ENCODE data around the gene CCNG2.

Gene CCNG2

DNA sequence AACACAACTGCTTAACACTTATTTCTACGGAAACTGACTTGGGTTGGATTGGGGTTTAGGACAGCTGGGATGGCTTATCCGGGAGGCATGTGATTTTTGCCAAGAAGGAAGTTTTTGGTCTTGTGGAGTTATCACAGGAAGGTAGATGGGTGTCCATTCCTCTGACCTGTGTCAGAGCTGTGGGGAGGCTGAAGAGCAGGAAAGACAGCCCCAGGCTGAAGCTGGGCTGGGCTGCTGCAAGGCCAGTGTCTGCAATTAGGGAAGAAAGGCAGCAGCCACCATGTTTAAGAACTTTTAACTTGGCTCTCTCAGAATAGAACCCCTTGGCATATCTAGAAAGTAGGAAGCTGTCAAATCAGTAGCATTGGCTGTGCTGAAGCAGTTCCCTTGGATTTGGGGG lies 42.3 kb downstream of the CCNG2 start:
- Histone ChIP-seq H4K91ac (ENCODE audit: low read depth, low read length) (no peak overlapping the region), H3K23ac (ENCODE audit: low read length) (no peak overlapping the region), H3K36me3 (ENCODE audit: control insufficient read depth in 1 of 2, insufficient read depth in 2 of 2, low read length in 2 of 2) (no peaks in the 10 kb centered on the region), H3K4me2 (ENCODE audit: low read length) (no peak overlapping the region), H3K14ac (ENCODE audit: low read length) (no peak overlapping the region), H3K9ac (ENCODE audit: low read length) (no peak overlapping the region), H3K18ac (ENCODE audit: low read length) (no peak overlapping the region), H3K4me1 (ENCODE audit: control insufficient read depth in 1 of 2, insufficient read depth in 2 of 2, low read length in 2 of 2) (peaks cover 6 to 13% of the 10 kb centered on the region in 2 experiments), H2BK12ac (ENCODE audit: low read length) (peak overlapping the region; percentile 2), H2AK5ac (ENCODE audit: low read length) (no peak overlapping the region), H4K8ac (ENCODE audit: low read depth, low read length) (no peak overlapping the region), H3K79me1 (ENCODE audit: low read length) (no peaks in the 10 kb centered on the region), H2BK120ac (ENCODE audit: insufficient read depth, low read length, poor library complexity) (no peak overlapping the region), H3K27ac (ENCODE audit: low read depth, low read length) (no peak overlapping the region), H4K12ac (ENCODE audit: low read depth, low read length) (no peak overlapping the region), H2AFZ (ENCODE audit: insufficient read depth, low read length, poor library complexity) (no peak overlapping the region), H3K4me3 (ENCODE audit: low read depth, low read length) (no peak overlapping the region), H3K4ac (ENCODE audit: low read depth, low read length) (no peak overlapping the region), H3K27me3 (ENCODE audit: insufficient read depth, low read length) (no peaks in the 10 kb centered on the region), H2BK5ac (ENCODE audit: low read depth, low read length, poor library complexity) (no peak overlapping the region), H3K79me2 (ENCODE audit: control insufficient read depth, insufficient read depth, low read length, poor library complexity) (no peaks in the 10 kb centered on the region), H3K9me3 (ENCODE audit: insufficient read depth, low read depth, low read length) (no peaks in the 10 kb centered on the region)
- DNase-seq = peak; percentile 81
- WGBS (ENCODE audit: extremely low coverage, insufficient coverage, insufficient read length) = no CpG with 5 or more reads among the region's 2 CpGs

DNA sequence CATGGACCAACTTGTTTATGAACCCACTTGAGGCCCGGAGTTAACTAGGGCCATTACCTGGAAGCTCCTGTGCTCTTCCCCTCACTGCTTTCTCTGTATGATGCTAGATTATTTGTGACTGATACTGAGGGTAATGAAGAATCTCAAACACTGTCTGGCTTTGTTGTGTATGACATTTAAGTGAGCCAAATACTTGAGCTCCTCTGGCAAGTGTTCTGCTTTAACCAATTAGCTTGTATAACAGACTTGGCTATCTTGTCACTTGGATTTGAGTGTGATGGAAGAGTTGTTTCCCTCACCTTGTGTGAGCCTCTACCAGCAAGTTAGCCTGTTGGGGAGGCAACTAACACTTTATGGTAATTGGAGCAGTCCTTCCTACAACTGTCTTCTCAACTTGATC lies 42.7 kb downstream of the CCNG2 start:
- no peaks in the 10 kb centered on the region for H3K79me2 ChIP-seq (ENCODE audit: control insufficient read depth, insufficient read depth, low read length, poor library complexity)
- no peak overlapping the region for H3K9ac ChIP-seq (ENCODE audit: low read length)
- no peak overlapping the region for H2BK12ac ChIP-seq (ENCODE audit: low read length)
- H2BK5ac ChIP-seq (ENCODE audit: low read depth, low read length, poor library complexity) = no peak overlapping the region
- no peak overlapping the region for H3K18ac ChIP-seq (ENCODE audit: low read length)
- H3K79me1 ChIP-seq (ENCODE audit: low read length) = no peaks in the 10 kb centered on the region
- H3K4me2 ChIP-seq (ENCODE audit: low read length) = no peak overlapping the region
- no peak overlapping the region for H4K8ac ChIP-seq (ENCODE audit: low read depth, low read length)
- no peaks in the 10 kb centered on the region for H3K9me3 ChIP-seq (ENCODE audit: insufficient read depth, low read depth, low read length)
- no peak overlapping the region for H2AK5ac ChIP-seq (ENCODE audit: low read length)
- WGBS (ENCODE audit: extremely low coverage, insufficient coverage, insufficient read length) = no CpG with 5 or more reads among the region's 1 CpG
- H3K4me1 ChIP-seq (ENCODE audit: control insufficient read depth in 1 of 2, insufficient read depth in 2 of 2, low read length in 2 of 2) = peaks cover 4 to 11% of the 10 kb centered on the region in 2 experiments
- H2AFZ ChIP-seq (ENCODE audit: insufficient read depth, low read length, poor library complexity) = no peak overlapping the region
- H3K27me3 ChIP-seq (ENCODE audit: insufficient read depth, low read length) = no peaks in the 10 kb centered on the region
- H3K23ac ChIP-seq (ENCODE audit: low read length) = no peak overlapping the region
- H3K36me3 ChIP-seq (ENCODE audit: control insufficient read depth in 1 of 2, insufficient read depth in 2 of 2, low read length in 2 of 2) = no peaks in the 10 kb centered on the region
- no peak overlapping the region for H3K14ac ChIP-seq (ENCODE audit: low read length)
- H3K4me3 ChIP-seq (ENCODE audit: low read depth, low read length) = no peak overlapping the region
- no peak overlapping the region for H2BK120ac ChIP-seq (ENCODE audit: insufficient read depth, low read length, poor library complexity)
- H3K4ac ChIP-seq (ENCODE audit: low read depth, low read length) = no peak overlapping the region
- no peak overlapping the region for H3K27ac ChIP-seq (ENCODE audit: low read depth, low read length)
- no peak for DNase-seq
- H4K91ac ChIP-seq (ENCODE audit: low read depth, low read length) = no peak overlapping the region
- H4K12ac ChIP-seq (ENCODE audit: low read depth, low read length) = no peak overlapping the region

DNA sequence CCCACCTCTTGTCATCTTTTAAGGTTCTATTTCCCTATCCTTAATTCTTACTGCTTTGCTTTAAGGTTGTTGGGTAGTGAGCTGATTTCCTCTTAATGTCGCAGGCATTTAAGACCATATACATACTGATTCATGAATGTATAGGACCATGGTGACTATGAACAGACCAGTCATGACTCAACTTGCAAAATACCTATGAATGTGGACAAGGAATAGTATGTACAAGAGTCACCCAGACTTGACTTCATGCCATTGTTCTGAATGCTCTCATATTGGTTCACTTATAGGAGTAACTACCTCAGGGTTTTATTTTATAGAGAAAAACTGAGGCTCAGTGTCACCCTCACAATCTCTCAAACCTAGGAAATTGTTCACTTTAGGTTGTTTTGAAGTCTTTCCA lies 44.3 kb downstream of the CCNG2 start:
- Histone ChIP-seq H3K9me3 (ENCODE audit: insufficient read depth, low read depth, low read length) (no peaks in the 10 kb centered on the region), H2AK5ac (ENCODE audit: low read length) (no peak overlapping the region), H3K79me1 (ENCODE audit: low read length) (no peaks in the 10 kb centered on the region), H2BK120ac (ENCODE audit: insufficient read depth, low read length, poor library complexity) (no peak overlapping the region), H4K12ac (ENCODE audit: low read depth, low read length) (no peak overlapping the region), H3K18ac (ENCODE audit: low read length) (no peak overlapping the region), H3K9ac (ENCODE audit: low read length) (no peak overlapping the region), H4K8ac (ENCODE audit: low read depth, low read length) (no peak overlapping the region), H3K4me3 (ENCODE audit: low read depth, low read length) (no peak overlapping the region), H3K14ac (ENCODE audit: low read length) (no peak overlapping the region), H3K4me1 (ENCODE audit: control insufficient read depth in 1 of 2, insufficient read depth in 2 of 2, low read length in 2 of 2) (peaks cover 4 to 11% of the 10 kb centered on the region in 2 experiments), H3K4ac (ENCODE audit: low read depth, low read length) (no peak overlapping the region), H3K27ac (ENCODE audit: low read depth, low read length) (no peak overlapping the region), H4K91ac (ENCODE audit: low read depth, low read length) (no peak overlapping the region), H2AFZ (ENCODE audit: insufficient read depth, low read length, poor library complexity) (no peak overlapping the region), H3K23ac (ENCODE audit: low read length) (no peak overlapping the region), H2BK12ac (ENCODE audit: low read length) (no peak overlapping the region), H3K4me2 (ENCODE audit: low read length) (no peak overlapping the region), H3K27me3 (ENCODE audit: insufficient read depth, low read length) (no peaks in the 10 kb centered on the region), H3K36me3 (ENCODE audit: control insufficient read depth in 1 of 2, insufficient read depth in 2 of 2, low read length in 2 of 2) (no peaks in the 10 kb centered on the region), H2BK5ac (ENCODE audit: low read depth, low read length, poor library complexity) (no peak overlapping the region), H3K79me2 (ENCODE audit: control insufficient read depth, insufficient read depth, low read length, poor library complexity) (no peaks in the 10 kb centered on the region)
- peak; percentile 40 to 78 for DNase-seq
- no CpG with 5 or more reads among the region's 1 CpG for WGBS (ENCODE audit: extremely low coverage, insufficient coverage, insufficient read length)

- no peak overlapping the region for H3K4ac ChIP-seq (ENCODE audit: low read depth, low read length)
- no peak overlapping the region for H2BK120ac ChIP-seq (ENCODE audit: insufficient read depth, low read length, poor library complexity)
- H2BK12ac ChIP-seq (ENCODE audit: low read length) = no peak overlapping the region
- H3K27ac ChIP-seq (ENCODE audit: low read depth, low read length) = no peak overlapping the region
- no peak overlapping the region for H3K18ac ChIP-seq (ENCODE audit: low read length)
- no peak overlapping the region for H2BK5ac ChIP-seq (ENCODE audit: low read depth, low read length, poor library complexity)
- no peak overlapping the region for H4K8ac ChIP-seq (ENCODE audit: low read depth, low read length)
- H3K79me2 ChIP-seq (ENCODE audit: control insufficient read depth, insufficient read depth, low read length, poor library complexity) = no peaks in the 10 kb centered on the region
- no peaks in the 10 kb centered on the region for H3K36me3 ChIP-seq (ENCODE audit: control insufficient read depth in 1 of 2, insufficient read depth in 2 of 2, low read length in 2 of 2)
- H2AK5ac ChIP-seq (ENCODE audit: low read length) = no peak overlapping the region
- peaks cover 4 to 9% of the 10 kb centered on the region in 2 experiments for H3K4me1 ChIP-seq (ENCODE audit: control insufficient read depth in 1 of 2, insufficient read depth in 2 of 2, low read length in 2 of 2)
- H3K23ac ChIP-seq (ENCODE audit: low read length) = no peak overlapping the region
- no peak overlapping the region for H3K4me2 ChIP-seq (ENCODE audit: low read length)
- H4K91ac ChIP-seq (ENCODE audit: low read depth, low read length) = no peak overlapping the region
- WGBS (ENCODE audit: extremely low coverage, insufficient coverage, insufficient read length) = no CpG with 5 or more reads among the region's 3 CpGs
- H2AFZ ChIP-seq (ENCODE audit: insufficient read depth, low read length, poor library complexity) = no peak overlapping the region
- H3K79me1 ChIP-seq (ENCODE audit: low read length) = no peaks in the 10 kb centered on the region
- no peak overlapping the region for H3K9ac ChIP-seq (ENCODE audit: low read length)
- H4K12ac ChIP-seq (ENCODE audit: low read depth, low read length) = no peak overlapping the region
- no peak overlapping the region for H3K14ac ChIP-seq (ENCODE audit: low read length)
- H3K9me3 ChIP-seq (ENCODE audit: insufficient read depth, low read depth, low read length) = no peaks in the 10 kb centered on the region
- no peak for DNase-seq
- H3K4me3 ChIP-seq (ENCODE audit: low read depth, low read length) = no peak overlapping the region
- no peaks in the 10 kb centered on the region for H3K27me3 ChIP-seq (ENCODE audit: insufficient read depth, low read length)
These were observed 44.9 kb downstream of the CCNG2 start for GRCh38 chr4:77201857-77202256.
